HepG2 (cell line): Measurements from ENCODE around the gene AGPAT2. TPM values are rescaled to one million over a fixed set of nuclear protein-coding genes. Genes with fewer than 3 reads are reported as not detected.

Experiments used
- CC2D1A ChIP-seq: sonication (generic); formaldehyde crosslinking; IDR thresholded peaks from 2 replicates; pipeline ENCODE4 v1.8.1; 2023; ENCODE audit warnings: mild to moderate bottlenecking, missing genetic modification reagents
- EED ChIP-seq: sonication (generic); formaldehyde crosslinking; IDR thresholded peaks from 2 replicates; pipeline ENCODE4 v1.5.0; 2020; ENCODE audit warnings: mild to moderate bottlenecking, missing genetic modification reagents
- IKZF1 ChIP-seq: fragments of 450-650 bp; IDR thresholded peaks from 2 replicates; pipeline ENCODE4 v1.7.1; 2016
- LRRFIP1 ChIP-seq: sonication (generic); formaldehyde crosslinking; conservative IDR thresholded peaks from 2 replicates; pipeline ENCODE4 v1.4.0; 2020; ENCODE audit warnings: missing genetic modification reagents
- MBD4 ChIP-seq: IDR thresholded peaks from 2 replicates; pipeline ENCODE4 v1.6.1; 2012; ENCODE audit warnings: low read length, inconsistent platforms, borderline replicate concordance
- NFKB2 ChIP-seq: sonication (generic); formaldehyde crosslinking; IDR thresholded peaks from 2 replicates; pipeline ENCODE4 v1.4.0; 2020; ENCODE audit warnings: missing genetic modification reagents, borderline replicate concordance
- PBX3 ChIP-seq: sonication (generic); formaldehyde crosslinking; IDR thresholded peaks from 2 replicates; pipeline ENCODE4 v1.8.1; 2023; ENCODE audit warnings: missing genetic modification reagents, inconsistent platforms, borderline replicate concordance
- PRMT3 ChIP-seq: sonication (generic); formaldehyde crosslinking; IDR thresholded peaks from 2 replicates; pipeline ENCODE4 v1.8.1; 2022; ENCODE audit warnings: low read depth, mild to moderate bottlenecking, moderate library complexity, missing genetic modification reagents, borderline replicate concordance
- RCOR2 ChIP-seq: IDR thresholded peaks from 2 replicates; pipeline ENCODE4 v1.6.1; 2016; ENCODE audit warnings: missing biosample characterization, missing genetic modification reagents
- TCF7 ChIP-seq: sonication (generic); IDR thresholded peaks from 2 replicates; pipeline ENCODE4 v1.6.1; 2016; ENCODE audit warnings: antibody characterized with exemption, low read depth
- TSC22D2 ChIP-seq: sonication (generic); formaldehyde crosslinking; IDR thresholded peaks from 2 replicates; pipeline ENCODE4 v1.5.1; 2020; ENCODE audit warnings: missing genetic modification reagents, mild to moderate bottlenecking, borderline replicate concordance
- ZBTB38 ChIP-seq: sonication (generic); formaldehyde crosslinking; IDR thresholded peaks from 2 replicates; pipeline ENCODE4 v1.5.1; 2020; ENCODE audit warnings: mild to moderate bottlenecking, missing genetic modification reagents
- ZBTB7B ChIP-seq: sonication (generic); formaldehyde crosslinking; IDR thresholded peaks from 2 replicates; pipeline ENCODE4 v1.4.0; 2020; ENCODE audit warnings: missing genetic modification reagents
- ZC3H13 ChIP-seq: sonication (generic); formaldehyde crosslinking; IDR thresholded peaks from 2 replicates; pipeline ENCODE4 v1.8.1; 2023; ENCODE audit warnings: mild to moderate bottlenecking, missing genetic modification reagents, moderate library complexity
- ZNF101 ChIP-seq: sonication (generic); formaldehyde crosslinking; IDR thresholded peaks from 2 replicates; pipeline ENCODE4 v1.4.0; 2020; ENCODE audit warnings: mild to moderate bottlenecking, low read depth, missing genetic modification reagents, borderline replicate concordance
- ZNF24 ChIP-seq: fragments of 450-650 bp; IDR thresholded peaks from 2 replicates; pipeline ENCODE4 v1.6.1; 2017; ENCODE audit warnings: antibody characterized with exemption, mild to moderate bottlenecking
- ZNF589 ChIP-seq: sonication (generic); formaldehyde crosslinking; conservative IDR thresholded peaks from 2 replicates; pipeline ENCODE4 v1.8.0; 2022; ENCODE audit warnings: mild to moderate bottlenecking, moderate library complexity, missing genetic modification reagents
- ZNF609 ChIP-seq: sonication (generic); formaldehyde crosslinking; IDR thresholded peaks from 2 replicates; pipeline ENCODE4 v1.4.0; 2020; ENCODE audit warnings: mild to moderate bottlenecking, missing genetic modification reagents, borderline replicate concordance
- ZNF614 ChIP-seq: IDR thresholded peaks from 2 replicates; pipeline ENCODE4 v1.6.1; 2018; ENCODE audit warnings: missing biosample characterization, missing genetic modification reagents, inconsistent platforms, borderline replicate concordance
- ZNF776 ChIP-seq: sonication (generic); formaldehyde crosslinking; IDR thresholded peaks from 2 replicates; pipeline ENCODE4 v1.4.0; 2020; ENCODE audit warnings: mild to moderate bottlenecking, missing genetic modification reagents
- polyA plus RNA-seq, 8 experiments: library from polyadenylated mRNA; depleted of rRNA in 3 of 8; stranded (reverse) in 7 of 8; unstranded in 1 of 8; fragments of >200 nt; fragmentation: Illumina TruSeq in 4 of 8; extraction: Trizol in 4 of 8; gene quantifications; 2 replicates each; pipeline versions ENCODE4 v1.2.1 to v1.2.3, GENCODE V29; 2011 to 2016; ENCODE audit warnings: low read depth in 4 of 8, missing spikeins in 1 of 8, mixed read lengths in 1 of 8; ENCODE audit not compliant: insufficient read depth in 1 of 8
- total RNA-seq, 5 experiments: library from RNA; depleted of rRNA; stranded (reverse); fragments of >200 nt; fragmentation: Illumina TruSeq; extraction: Trizol; gene quantifications; 2 replicates each; pipeline ENCODE4 v1.2.3, GENCODE V29; 2016; ENCODE audit warnings: low read depth in 1 of 5
- TF ChIP-seq, protein P1 (sequence below): sonication (generic); formaldehyde crosslinking; IDR thresholded peaks from 2 replicates; pipeline ENCODE4 v1.8.0; 2022; ENCODE audit warnings: mild to moderate bottlenecking, missing genetic modification reagents, moderate library complexity

Gene AGPAT2
- total and polyA plus RNA-seq, 2 of the 13 experiments (the other 11 are each of a cell fraction or from before 2014, with no cell fraction given) = 3.9 to 25.8 TPM

DNA sequence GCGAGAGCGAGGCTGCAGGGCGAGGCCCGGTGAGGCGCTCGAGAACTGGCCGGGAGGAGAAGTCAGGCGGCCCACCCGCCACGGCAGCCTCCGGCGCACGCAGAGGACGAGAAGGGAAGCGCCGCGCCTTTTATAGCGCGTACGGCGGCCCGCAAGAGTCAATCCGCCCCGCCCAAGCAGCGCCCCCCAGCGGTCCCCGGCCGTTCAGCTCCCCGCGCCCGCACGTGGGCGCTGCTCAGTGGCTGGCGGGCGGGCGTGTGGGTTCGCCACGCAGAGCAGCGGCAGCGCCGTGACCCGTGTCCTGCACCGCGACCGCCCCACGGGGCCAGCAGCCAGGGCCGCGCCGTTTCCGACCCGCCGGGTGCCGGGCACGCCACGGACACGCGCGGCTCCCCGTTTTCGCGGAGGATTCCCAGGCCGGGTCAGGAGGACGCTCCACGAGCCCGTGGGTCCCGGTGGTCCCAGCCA lies 40.9 kb upstream of the AGPAT2 start (continued):
- TF ChIP-seq ZNF609 = no peak; the same call in 1 of the 2 replicates
- peak; percentile 63; the same call in 1 of the 2 replicates for TF ChIP-seq ZNF614 (CRISPR knock-in tag)
- no peak for TF ChIP-seq RCOR2
- peak; percentile 64; the same call in 1 of the 2 replicates for TF ChIP-seq ZNF24
- TF ChIP-seq MBD4 = no peak
- no peak for TF ChIP-seq TCF7
- TF ChIP-seq ZC3H13 (CRISPR knock-in tag) = peak; percentile 32; the same call in 1 of the 2 replicates
- TF ChIP-seq CC2D1A = no peak
- no peak for TF ChIP-seq ZNF101
- TF ChIP-seq PRMT3 (CRISPR knock-in tag) = peak; percentile 89; the same call in 1 of the 2 replicates
- peak; percentile 76; the same call in 1 of the 2 replicates for TF ChIP-seq PBX3 (CRISPR knock-in tag)
- TF ChIP-seq IKZF1 = no peak
- TF ChIP-seq TSC22D2 (CRISPR knock-in tag) = peak; percentile 88; the same call in 1 of the 2 replicates
- TF ChIP-seq EED (CRISPR knock-in tag) = peak; percentile 73; the same call in 1 of the 2 replicates
- peak; percentile 66 for TF ChIP-seq NFKB2
- no peak for TF ChIP-seq LRRFIP1
- peak; percentile 80 for TF ChIP-seq ZBTB7B
- TF ChIP-seq, protein P1, sequence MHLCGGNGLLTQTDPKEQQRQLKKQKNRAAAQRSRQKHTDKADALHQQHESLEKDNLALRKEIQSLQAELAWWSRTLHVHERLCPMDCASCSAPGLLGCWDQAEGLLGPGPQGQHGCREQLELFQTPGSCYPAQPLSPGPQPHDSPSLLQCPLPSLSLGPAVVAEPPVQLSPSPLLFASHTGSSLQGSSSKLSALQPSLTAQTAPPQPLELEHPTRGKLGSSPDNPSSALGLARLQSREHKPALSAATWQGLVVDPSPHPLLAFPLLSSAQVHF = peak; percentile 38; the same call in 1 of the 2 replicates
- 0 out of 2 replicates have a peak, but pooled peaks have one; percentile 36 for TF ChIP-seq ZNF589 (CRISPR knock-in tag)
- TF ChIP-seq ZBTB38 (CRISPR knock-in tag) = peak; percentile 85
- TF ChIP-seq ZNF776 (CRISPR knock-in tag) = peak; percentile 97
